Peyer's patch (tissue), 4 donors: ENCODE data around the gene WSB2. TPM values are rescaled to one million over a fixed set of nuclear protein-coding genes. Genes with fewer than 3 reads are reported as not detected.

Source experiments
- DNase-seq, 3 donors: peaks; one replicate each; pipeline ENCODE4 v3.0.0-alpha.2; 2017 to 2019
- H3K27ac ChIP-seq, 4 donors: fragments of 200-600 bp; sonication (generic); one replicate each; pipeline ENCODE4 v1.5.1; 2016 to 2019
- H3K27me3 ChIP-seq, 2 donors: fragments of 200-600 bp; sonication (generic); one replicate each; pipeline ENCODE4 v1.5.1; 2019
- H3K36me3 ChIP-seq, 3 donors: fragments of 200-600 bp; sonication (generic); one replicate each; pipeline ENCODE4 v1.5.1; 2016 to 2019
- H3K4me1 ChIP-seq, 4 donors: fragments of 200-600 bp; sonication (generic); one replicate each; pipeline ENCODE4 v1.5.1; 2016 to 2019
- H3K4me3 ChIP-seq, 4 donors: fragments of 200-600 bp; sonication (generic); 1 replicate in 3 of 4; 2 replicates in 1 of 4; pipeline ENCODE4 v1.5.1; 2016 to 2019; ENCODE audit warnings: mild to moderate bottlenecking in 1 of 4
- H3K9me3 ChIP-seq, 4 donors: fragments of 200-600 bp; sonication (generic); one replicate each; pipeline ENCODE4 v1.5.1; 2016 to 2019; ENCODE audit warnings: mild to moderate bottlenecking in 1 of 4
- POLR2A ChIP-seq, 2 donors: fragments of 450-650 bp; IDR thresholded peaks; one replicate each; pipeline ENCODE4 v1.5.1; 2017; ENCODE audit warnings: antibody characterized with exemption in 2 of 2, mild to moderate bottlenecking in 2 of 2, moderate library complexity in 2 of 2
- total RNA-seq, 4 donors: library from RNA; depleted of rRNA; stranded (reverse); fragments of >200 nt; gene quantifications; one replicate each; pipeline ENCODE4 v1.1.0, GENCODE V29; 2016
- TF ChIP-seq, protein P1 (sequence below), 6 experiments: fragments of 450-650 bp in 4 of 6; fragments of 200-600 bp in 2 of 6; sonication (generic) in 1 of 6; IDR thresholded peaks; one replicate each; pipeline ENCODE4 v1.5.1; 2017 to 2019; ENCODE audit warnings: antibody characterized with exemption in 6 of 6, mild to moderate bottlenecking in 3 of 6, moderate library complexity in 1 of 6

WSB2 gene
- total RNA-seq, 4 donors from 2014 or later: 76.7 to 146 (median 110) TPM

DNA sequence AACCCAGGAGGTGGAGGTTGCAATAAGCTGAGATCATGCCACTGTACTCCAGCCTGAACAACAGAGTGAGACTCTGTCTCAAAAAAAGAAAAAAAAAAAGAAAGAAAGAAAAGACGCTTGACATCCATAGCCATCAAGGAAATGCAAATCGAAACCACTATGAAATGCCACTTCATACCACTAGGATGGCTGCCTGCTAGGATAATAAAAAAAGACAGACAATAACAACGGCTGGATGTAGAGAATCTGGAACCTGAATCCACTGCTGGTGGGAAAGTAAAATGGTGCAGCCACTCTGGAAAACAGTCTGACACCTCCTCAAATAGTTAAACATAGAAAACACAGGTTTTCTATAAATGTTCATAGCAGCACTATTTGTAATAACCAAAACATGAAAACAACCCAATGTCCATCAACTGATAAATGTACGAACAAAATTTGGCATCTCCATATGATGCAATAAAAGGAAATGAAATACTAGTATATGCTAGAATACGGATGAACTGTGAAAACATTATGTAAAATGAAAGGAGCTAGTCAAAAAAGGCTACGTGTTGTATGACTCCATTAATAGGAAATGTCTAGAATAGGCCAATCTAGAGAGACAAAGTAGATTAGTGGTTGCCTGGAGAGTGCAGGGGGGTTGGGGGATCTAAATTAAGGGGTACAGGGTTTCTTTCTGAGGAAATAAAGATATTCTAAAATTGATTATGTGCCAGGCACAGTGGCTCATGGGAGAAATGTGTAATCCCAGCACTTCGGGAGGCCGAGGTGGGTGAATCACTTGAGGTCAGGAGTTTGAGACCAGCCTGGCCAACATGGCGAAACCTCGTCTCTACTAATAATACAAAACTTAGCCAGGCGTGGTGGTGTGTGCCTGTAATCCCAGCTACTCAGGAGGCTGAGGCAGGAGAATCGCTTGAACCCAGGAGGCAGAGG lies 9.7 kb downstream of the WSB2 start:
- Histone ChIP-seq H3K4me3 (peak overlapping the region in 2 of 4 donors; percentile 31 to 45), H3K27me3 (no peaks in the 10 kb centered on the region), H3K27ac (peak overlapping the region in 3 of 4 donors; percentile 25 to 88 (median 87)), H3K36me3 (peaks cover 0 to 36% (median 0%) of the 10 kb centered on the region in 3 donors), H3K9me3 (no peaks in the 10 kb centered on the region), H3K4me1 (peaks cover 0 to 43% (median 4%) of the 10 kb centered on the region in 4 donors)
- TF ChIP-seq POLR2A (IDR thresholded peaks at IDR 0.05): no peak
- TF ChIP-seq, protein P1, sequence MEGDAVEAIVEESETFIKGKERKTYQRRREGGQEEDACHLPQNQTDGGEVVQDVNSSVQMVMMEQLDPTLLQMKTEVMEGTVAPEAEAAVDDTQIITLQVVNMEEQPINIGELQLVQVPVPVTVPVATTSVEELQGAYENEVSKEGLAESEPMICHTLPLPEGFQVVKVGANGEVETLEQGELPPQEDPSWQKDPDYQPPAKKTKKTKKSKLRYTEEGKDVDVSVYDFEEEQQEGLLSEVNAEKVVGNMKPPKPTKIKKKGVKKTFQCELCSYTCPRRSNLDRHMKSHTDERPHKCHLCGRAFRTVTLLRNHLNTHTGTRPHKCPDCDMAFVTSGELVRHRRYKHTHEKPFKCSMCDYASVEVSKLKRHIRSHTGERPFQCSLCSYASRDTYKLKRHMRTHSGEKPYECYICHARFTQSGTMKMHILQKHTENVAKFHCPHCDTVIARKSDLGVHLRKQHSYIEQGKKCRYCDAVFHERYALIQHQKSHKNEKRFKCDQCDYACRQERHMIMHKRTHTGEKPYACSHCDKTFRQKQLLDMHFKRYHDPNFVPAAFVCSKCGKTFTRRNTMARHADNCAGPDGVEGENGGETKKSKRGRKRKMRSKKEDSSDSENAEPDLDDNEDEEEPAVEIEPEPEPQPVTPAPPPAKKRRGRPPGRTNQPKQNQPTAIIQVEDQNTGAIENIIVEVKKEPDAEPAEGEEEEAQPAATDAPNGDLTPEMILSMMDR (IDR thresholded peaks at IDR 0.05): peak in 4 of 6 experiments; percentile 25 to 36 (median 34)
- DNase-seq: no peak

DNA sequence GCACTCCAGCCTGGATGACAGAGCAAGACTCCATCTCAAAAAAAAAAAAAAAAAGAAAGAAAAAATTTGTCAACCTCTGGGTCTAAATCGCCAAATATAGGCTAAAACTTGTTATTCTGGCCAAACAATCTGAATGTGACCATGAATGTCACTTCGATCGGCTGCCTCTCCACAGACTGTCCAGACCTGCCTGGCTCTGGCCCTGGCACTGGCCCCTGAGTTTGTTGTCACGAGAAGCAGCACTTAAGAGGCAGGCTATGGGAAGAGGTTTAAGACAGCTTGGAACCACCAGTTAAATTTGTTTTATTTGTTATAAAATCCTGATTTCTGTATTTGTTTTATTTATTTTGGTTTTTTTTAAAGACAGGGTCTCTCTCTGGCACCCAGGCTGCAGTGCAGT lies 14.5 kb downstream of the WSB2 start:
- Histone ChIP-seq H3K27me3 (no peaks in the 10 kb centered on the region), H3K9me3 (no peaks in the 10 kb centered on the region), H3K4me3 (no peak overlapping the region), H3K27ac (no peak overlapping the region), H3K4me1 (peaks cover 0 to under 1% (median 0%) of the 10 kb centered on the region in 4 donors), H3K36me3 (peaks cover 0 to 70% (median 0%) of the 10 kb centered on the region in 3 donors)
- no peak for DNase-seq
- no peak for TF ChIP-seq POLR2A (IDR thresholded peaks at IDR 0.05)
- TF ChIP-seq, protein P1 (IDR thresholded peaks at IDR 0.05): no peak

DNA sequence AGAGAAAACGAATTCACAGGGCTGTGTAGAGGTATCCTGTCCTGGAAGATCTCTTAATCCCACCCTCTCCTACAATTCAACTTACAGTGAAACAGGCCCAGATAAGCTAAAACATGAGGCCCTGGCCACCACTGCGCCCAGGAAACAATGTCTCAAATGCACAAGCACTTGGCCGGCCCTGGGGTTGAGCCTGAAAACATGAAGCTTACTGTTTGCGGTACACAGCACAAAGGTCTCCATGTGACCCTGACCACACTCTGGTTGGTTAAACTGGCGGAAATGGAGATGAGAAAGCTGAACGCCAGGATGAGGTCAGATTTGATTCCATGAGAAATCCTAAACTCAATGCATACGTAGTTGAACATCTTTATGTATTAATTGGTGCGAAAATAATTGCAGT lies 16.4 kb downstream of the WSB2 start:
- no peaks in the 10 kb centered on the region for H3K27me3 ChIP-seq
- peaks cover 0 to 72% (median 0%) of the 10 kb centered on the region in 3 donors for H3K36me3 ChIP-seq
- H3K4me1 ChIP-seq: no peaks in the 10 kb centered on the region
- no peak overlapping the region for H3K4me3 ChIP-seq
- no peak for TF ChIP-seq POLR2A (IDR thresholded peaks at IDR 0.05)
- TF ChIP-seq, protein P1 (IDR thresholded peaks at IDR 0.05): no peak
- no peaks in the 10 kb centered on the region for H3K9me3 ChIP-seq
- no peak overlapping the region for H3K27ac ChIP-seq
- DNase-seq: no peak

DNA sequence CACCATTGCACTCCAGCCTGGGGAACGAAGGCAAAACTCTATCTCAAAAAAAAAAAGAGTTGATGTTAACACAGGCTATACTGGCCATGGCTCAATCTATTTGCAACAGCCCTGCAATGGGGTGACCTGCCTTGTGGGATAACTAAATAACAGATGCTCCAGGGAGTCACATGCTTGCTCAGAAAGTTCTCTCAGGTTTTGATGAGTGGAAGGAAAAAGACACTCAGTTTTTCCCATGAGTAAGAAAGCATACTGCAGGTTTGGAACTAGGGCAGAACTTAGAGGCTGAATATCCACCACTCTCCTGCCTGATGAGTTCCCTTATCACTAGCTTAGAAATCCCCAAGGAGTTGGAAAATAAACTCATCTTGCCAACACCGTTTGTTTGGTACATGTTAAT lies 16.9 kb downstream of the WSB2 start:
- Histone ChIP-seq H3K27me3 (no peaks in the 10 kb centered on the region), H3K27ac (no peak overlapping the region), H3K4me1 (no peaks in the 10 kb centered on the region), H3K36me3 (peaks cover 0 to 72% (median 0%) of the 10 kb centered on the region in 3 donors), H3K4me3 (no peak overlapping the region), H3K9me3 (no peaks in the 10 kb centered on the region)
- no peak for DNase-seq
- TF ChIP-seq, protein P1 (IDR thresholded peaks at IDR 0.05): no peak
- no peak for TF ChIP-seq POLR2A (IDR thresholded peaks at IDR 0.05)

DNA sequence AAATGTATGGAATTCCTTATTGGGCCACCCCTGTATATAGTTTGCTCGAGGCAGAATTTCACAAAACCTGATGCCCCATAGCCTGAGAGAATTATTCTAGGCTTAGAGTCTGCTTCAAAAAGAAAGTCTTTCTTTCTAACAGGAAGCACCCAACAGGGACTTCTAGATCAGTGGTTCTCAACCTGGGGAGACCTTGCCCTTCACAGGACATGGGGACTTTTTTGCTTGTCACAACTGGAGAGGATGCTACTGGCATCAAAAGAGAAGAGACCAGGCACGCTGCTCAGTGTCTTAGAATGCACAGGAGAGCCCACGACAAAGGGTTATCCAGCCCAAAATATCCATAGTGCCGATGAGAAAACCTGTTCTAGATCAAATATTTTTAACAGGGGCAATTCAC lies 18.9 kb downstream of the WSB2 start:
- H3K27me3 ChIP-seq: no peaks in the 10 kb centered on the region
- no peaks in the 10 kb centered on the region for H3K4me1 ChIP-seq
- TF ChIP-seq POLR2A (IDR thresholded peaks at IDR 0.05): no peak
- TF ChIP-seq, protein P1 (IDR thresholded peaks at IDR 0.05): no peak
- H3K36me3 ChIP-seq: peaks cover 0 to 87% (median 0%) of the 10 kb centered on the region in 3 donors
- H3K9me3 ChIP-seq: no peaks in the 10 kb centered on the region
- no peak for DNase-seq
- H3K4me3 ChIP-seq: no peak overlapping the region
- H3K27ac ChIP-seq: no peak overlapping the region
